Nephron progenitor cell (in vitro differentiated cells): Measurements from ENCODE around the gene PMPCA.
A peak's percentile ranks its signal among the peaks of the same experiment; 100 is the strongest.

ENCODE experiments used
- DNase-seq: peaks from one replicate; pipeline ENCODE4 v3.0.0; 2021
- H3K27ac Mint-ChIP-seq: 2 replicates; pipeline ENCODE4 v1.8.0; 2021; ENCODE audit warnings: mild to moderate bottlenecking, moderate library complexity, mixed read lengths
- H3K27me3 Mint-ChIP-seq: 2 replicates; pipeline ENCODE4 v1.8.0; 2021; ENCODE audit warnings: mild to moderate bottlenecking, low read depth, mixed read lengths; ENCODE audit not compliant: poor library complexity
- H3K36me3 Mint-ChIP-seq: 2 replicates; pipeline ENCODE4 v1.8.0; 2021; ENCODE audit warnings: low read depth, mixed read lengths
- H3K4me1 Mint-ChIP-seq: 2 replicates; pipeline ENCODE4 v1.8.0; 2021; ENCODE audit warnings: mixed read lengths
- H3K4me3 Mint-ChIP-seq: 2 replicates; pipeline ENCODE4 v1.8.0; 2021; ENCODE audit warnings: mild to moderate bottlenecking, moderate library complexity, mixed read lengths
- H3K9me3 Mint-ChIP-seq: 2 replicates; pipeline ENCODE4 v1.8.0; 2021; ENCODE audit warnings: mild to moderate bottlenecking, moderate library complexity, mixed read lengths
- CTCF ChIP-seq: fragments of 200-600 bp; sonication (generic); IDR thresholded peaks from 2 replicates; pipeline ENCODE4 v1.5.0; 2021; ENCODE audit warnings: antibody characterized with exemption

PMPCA gene

GRCh38 chr9:136441191-136441680, 30.8 kb downstream of the PMPCA start:
- no peak for DNase-seq
- H3K4me1 Mint-ChIP-seq = peaks cover 28% of the 10 kb centered on the region
- no peak for TF ChIP-seq CTCF
- H3K27me3 Mint-ChIP-seq = no peaks in the 10 kb centered on the region
- H3K9me3 Mint-ChIP-seq = no peaks in the 10 kb centered on the region
- H3K27ac Mint-ChIP-seq = no peak overlapping the region
- H3K4me3 Mint-ChIP-seq = peak overlapping the region; percentile 18
- H3K36me3 Mint-ChIP-seq = peaks cover 45% of the 10 kb centered on the region

- Mint-ChIP-seq H3K27me3 (no peaks in the 10 kb centered on the region), H3K27ac (no peak overlapping the region), H3K9me3 (no peaks in the 10 kb centered on the region), H3K4me3 (no peak overlapping the region), H3K36me3 (peaks cover 48% of the 10 kb centered on the region), H3K4me1 (peaks cover 23% of the 10 kb centered on the region)
- no peak for DNase-seq
- no peak for TF ChIP-seq CTCF
Observed at GRCh38 chr9:136441681-136442245, 31.3 kb downstream of the PMPCA start.

- H3K27ac Mint-ChIP-seq = no peak overlapping the region
- TF ChIP-seq CTCF = no peak
- no peak overlapping the region for H3K4me3 Mint-ChIP-seq
- H3K36me3 Mint-ChIP-seq = peaks cover 47% of the 10 kb centered on the region
- H3K9me3 Mint-ChIP-seq = no peaks in the 10 kb centered on the region
- H3K27me3 Mint-ChIP-seq = no peaks in the 10 kb centered on the region
- H3K4me1 Mint-ChIP-seq = peaks cover 18% of the 10 kb centered on the region
- DNase-seq = no peak
Observed at GRCh38 chr9:136442265-136442664, 31.8 kb downstream of the PMPCA start.

- peaks cover 10% of the 10 kb centered on the region for H3K4me1 Mint-ChIP-seq
- H3K9me3 Mint-ChIP-seq = no peaks in the 10 kb centered on the region
- no peak for DNase-seq
- H3K27ac Mint-ChIP-seq = no peak overlapping the region
- no peak overlapping the region for H3K4me3 Mint-ChIP-seq
- no peak for TF ChIP-seq CTCF
- no peaks in the 10 kb centered on the region for H3K27me3 Mint-ChIP-seq
- peaks cover 53% of the 10 kb centered on the region for H3K36me3 Mint-ChIP-seq
Observed at GRCh38 chr9:136443087-136443486, 32.6 kb downstream of the PMPCA start.

- Mint-ChIP-seq H3K27me3 (no peaks in the 10 kb centered on the region), H3K4me1 (peaks cover 6% of the 10 kb centered on the region), H3K9me3 (no peaks in the 10 kb centered on the region)
Observed at GRCh38 chr9:136443687-136444086, 33.2 kb downstream of the PMPCA start.

More at GRCh38 chr9:136443687-136444086, 33.2 kb downstream of the PMPCA start:
- no peak overlapping the region for H3K4me3 Mint-ChIP-seq
- no peak for DNase-seq
- no peak overlapping the region for H3K27ac Mint-ChIP-seq
- TF ChIP-seq CTCF = no peak
- peaks cover 59% of the 10 kb centered on the region for H3K36me3 Mint-ChIP-seq
